H1 (cell line): ENCODE results near the gene MTNR1B. TPM values are rescaled to one million over a fixed set of nuclear protein-coding genes. Genes with fewer than 3 reads are reported as not detected.

ENCODE experiments used
- CTCF ChIA-PET: fragments of 300-600 bp; sonication (Branson Sonifier 250); formaldehyde crosslinking; loops from one replicate; lab custom pipeline; 2021; ENCODE audit not compliant: partially characterized antibody; lab: Charles Lee
- POLR2A ChIA-PET: fragments of 300-600 bp; sonication (Branson Sonifier 250); formaldehyde crosslinking; loops from one replicate; lab custom pipeline; 2021; ENCODE audit warnings: inconsistent platforms; ENCODE audit not compliant: partially characterized antibody; lab: Charles Lee
- DNase-seq, 2 experiments: peaks; one replicate each; pipeline versions ENCODE4 v3.0.0 to v3.0.0-alpha.2; 2010 to 2022; ENCODE audit warnings: low spot score in 2 of 2, low read depth in 1 of 2, mixed read lengths in 1 of 2
- FAIRE-seq: peaks from 2 replicates; lab custom pipeline; 2011; peaks lifted over from hg19 to GRCh38; lab: Jason Lieb, UNC
- H2AFZ ChIP-seq: 2 replicates; pipeline ENCODE4 v1.8.1; 2012; ENCODE audit warnings: low read length, inconsistent platforms
- H2AK5ac ChIP-seq: 2 replicates; pipeline ENCODE4 v1.6.1; 2013; ENCODE audit warnings: low read depth, low read length
- H2BK120ac ChIP-seq: replicated peaks from 2 replicates; pipeline ENCODE3; 2013; ENCODE audit warnings: low read depth, low read length, inconsistent platforms
- H2BK12ac ChIP-seq: 2 replicates; pipeline ENCODE4 v1.6.1; 2013; ENCODE audit warnings: low read depth, low read length
- H2BK15ac ChIP-seq: 2 replicates; pipeline ENCODE4 v1.6.1; 2013; ENCODE audit warnings: low read length
- H2BK20ac ChIP-seq: 2 replicates; pipeline ENCODE4 v1.6.1; 2013; ENCODE audit warnings: low read length
- H2BK5ac ChIP-seq: 2 replicates; pipeline ENCODE4 v1.6.1; 2013; ENCODE audit warnings: low read depth, low read length
- H3K14ac ChIP-seq: 2 replicates; pipeline ENCODE4 v1.6.1; 2013; ENCODE audit warnings: inconsistent platforms; ENCODE audit not compliant: insufficient read length
- H3K18ac ChIP-seq: 2 replicates; pipeline ENCODE4 v1.6.1; 2013; ENCODE audit warnings: low read length; ENCODE audit errors: extremely low read depth
- H3K23ac ChIP-seq: 2 replicates; pipeline ENCODE4 v1.6.1; 2013; ENCODE audit warnings: inconsistent platforms; ENCODE audit not compliant: insufficient read length
- H3K23me2 ChIP-seq: 2 replicates; pipeline ENCODE4 v1.6.1; 2013; ENCODE audit warnings: low read depth, low read length
- H3K27ac ChIP-seq: 2 replicates; pipeline ENCODE4 v1.6.1; 2011; ENCODE audit warnings: low read depth, low read length, inconsistent platforms
- H3K27me3 ChIP-seq, 4 experiments: replicated peaks in 1 of 4; 1 replicate in 1 of 4; 2 replicates in 3 of 4; pipeline versions ENCODE4 v1.6.1 to v1.8.1; 2011 to 2013; ENCODE audit warnings: low read length in 3 of 4, mild to moderate bottlenecking in 3 of 4, inconsistent platforms in 2 of 4, mixed read lengths in 2 of 4, moderate library complexity in 1 of 4; ENCODE audit not compliant: control insufficient read depth in 3 of 4, insufficient read depth in 3 of 4; ENCODE audit errors: extremely low read depth in 1 of 4
- H3K36me3 ChIP-seq, 4 experiments: 2 replicates each; pipeline versions ENCODE4 v1.6.1 to v1.8.1; 2011 to 2013; ENCODE audit warnings: mild to moderate bottlenecking in 4 of 4, low read length in 3 of 4, moderate library complexity in 2 of 4, control low read depth in 1 of 4, inconsistent platforms in 1 of 4; ENCODE audit not compliant: insufficient read depth in 4 of 4, control insufficient read depth in 2 of 4
- H3K4ac ChIP-seq: replicated peaks from 2 replicates; pipeline ENCODE3; 2013; ENCODE audit warnings: low read length, low read depth, mixed read lengths, inconsistent platforms; ENCODE audit not compliant: insufficient read length
- H3K4me1 ChIP-seq, 4 experiments: replicated peaks in 1 of 4; 1 replicate in 1 of 4; 2 replicates in 3 of 4; pipeline versions ENCODE4 v1.6.1 to v1.8.1; 2011 to 2013; ENCODE audit warnings: low read length in 3 of 4, inconsistent platforms in 2 of 4, mixed read lengths in 1 of 4; ENCODE audit not compliant: insufficient read depth in 4 of 4, control insufficient read depth in 3 of 4
- H3K4me2 ChIP-seq, 2 experiments: 2 replicates each; pipeline versions ENCODE4 v1.6.1 to v1.8.1; 2011 to 2013; ENCODE audit warnings: low read depth in 2 of 2, low read length in 2 of 2, control low read depth in 1 of 2, inconsistent platforms in 1 of 2, mild to moderate bottlenecking in 1 of 2; ENCODE audit not compliant: insufficient read depth in 1 of 2
- H3K4me3 ChIP-seq, 4 experiments: fragments of 200-600, 300-600 bp in 1 of 4; sonication (generic), shearing (Covaris generic), sonication (Bioruptor Twin) in 1 of 4; 2 replicates each; pipeline versions ENCODE4 v1.5.1 to v1.8.1; 2011 to 2016; ENCODE audit warnings: low read length in 4 of 4, low read depth in 3 of 4, control low read depth in 2 of 4, inconsistent platforms in 2 of 4, mild to moderate bottlenecking in 2 of 4, mixed read lengths in 1 of 4, moderate library complexity in 1 of 4; ENCODE audit not compliant: insufficient read depth in 2 of 4; ENCODE audit errors: extremely low read depth in 1 of 4
- H3K56ac ChIP-seq: replicated peaks from 2 replicates; pipeline ENCODE3; 2013; ENCODE audit warnings: low read depth, mild to moderate bottlenecking, mixed read lengths, low read length, inconsistent platforms; ENCODE audit not compliant: insufficient read length
- H3K79me1 ChIP-seq: 2 replicates; pipeline ENCODE4 v1.6.1; 2013; ENCODE audit warnings: low read depth, low read length, control low read depth
- H3K79me2 ChIP-seq, 2 experiments: 2 replicates each; pipeline versions ENCODE4 v1.6.1 to v1.8.1; 2012 to 2013; ENCODE audit warnings: low read length in 2 of 2, mild to moderate bottlenecking in 2 of 2, inconsistent platforms in 1 of 2; ENCODE audit not compliant: insufficient read depth in 2 of 2, control insufficient read depth in 1 of 2
- H3K9ac ChIP-seq, 4 experiments: replicated peaks in 1 of 4; 1 replicate in 1 of 4; 2 replicates in 3 of 4; pipeline versions ENCODE4 v1.6.1 to v1.8.1; 2011 to 2013; ENCODE audit warnings: low read depth in 3 of 4, low read length in 3 of 4, control low read depth in 2 of 4, mild to moderate bottlenecking in 2 of 4, moderate library complexity in 2 of 4, inconsistent platforms in 1 of 4; ENCODE audit errors: extremely low read depth in 1 of 4
- H3K9me3 ChIP-seq, 2 experiments: 2 replicates each; pipeline versions ENCODE4 v1.6.1 to v1.8.1; 2012 to 2013; ENCODE audit warnings: mild to moderate bottlenecking in 2 of 2, moderate library complexity in 2 of 2, control low read depth in 1 of 2, inconsistent platforms in 1 of 2, low read depth in 1 of 2, low read length in 1 of 2, mixed read lengths in 1 of 2; ENCODE audit not compliant: insufficient read depth in 2 of 2
- H4K20me1 ChIP-seq, 2 experiments: replicated peaks in 1 of 2; 2 replicates each; pipeline versions ENCODE3 to v1.8.1; 2011 to 2013; ENCODE audit warnings: inconsistent platforms in 2 of 2, low read length in 2 of 2, mild to moderate bottlenecking in 1 of 2; ENCODE audit not compliant: insufficient read depth in 2 of 2, control insufficient read depth in 1 of 2
- H4K5ac ChIP-seq: 2 replicates; pipeline ENCODE4 v1.6.1; 2013; ENCODE audit warnings: low read length, low read depth, mixed read lengths, inconsistent platforms; ENCODE audit not compliant: insufficient read length
- H4K8ac ChIP-seq: 2 replicates; pipeline ENCODE4 v1.8.0; 2013; ENCODE audit warnings: mild to moderate bottlenecking, moderate library complexity, low read length, inconsistent platforms; ENCODE audit not compliant: insufficient read depth; ENCODE audit errors: extremely low read depth
- H4K91ac ChIP-seq: replicated peaks from 2 replicates; pipeline ENCODE3; 2013; ENCODE audit warnings: low read length, mixed read lengths, inconsistent platforms; ENCODE audit not compliant: insufficient read length
- ASH2L ChIP-seq: fragments of 200-600, 300-600 bp; sonication (generic); IDR thresholded peaks from one replicate; pipeline ENCODE4 v1.7.1; 2017; ENCODE audit warnings: low read length
- BCL11A ChIP-seq, 2 experiments: IDR thresholded peaks; one replicate each; pipeline ENCODE4 v1.6.1; 2011; ENCODE audit warnings: low read depth in 2 of 2, low read length in 2 of 2, mild to moderate bottlenecking in 2 of 2
- BRCA1 ChIP-seq: IDR thresholded peaks from 2 replicates; pipeline ENCODE4 v1.6.1; 2012; ENCODE audit warnings: low read depth, low read length, improper control_type of control experiment
- CHD2 ChIP-seq: IDR thresholded peaks from 2 replicates; pipeline ENCODE4 v1.6.1; 2012; ENCODE audit warnings: low read length, improper control_type of control experiment
- EP300 ChIP-seq, 2 experiments: IDR thresholded peaks; 1 replicate in 1 of 2; 2 replicates in 1 of 2; pipeline ENCODE4 v1.6.1; 2011 to 2012; ENCODE audit warnings: low read depth in 2 of 2, low read length in 2 of 2, mild to moderate bottlenecking in 2 of 2, borderline replicate concordance in 1 of 2, inconsistent platforms in 1 of 2, moderate library complexity in 1 of 2
- FOSL1 ChIP-seq: IDR thresholded peaks from 2 replicates; pipeline ENCODE4 v1.6.1; 2011; ENCODE audit warnings: mild to moderate bottlenecking, low read depth, low read length, moderate library complexity; ENCODE audit not compliant: insufficient read depth
- GTF2F1 ChIP-seq: IDR thresholded peaks from 2 replicates; pipeline ENCODE4 v1.6.1; 2012; ENCODE audit warnings: low read depth, low read length, improper control_type of control experiment, borderline replicate concordance
- JUN ChIP-seq: IDR thresholded peaks from 2 replicates; pipeline ENCODE4 v1.6.1; 2011; ENCODE audit warnings: low read depth, mild to moderate bottlenecking, improper control_type of control experiment, low read length
- KDM5A ChIP-seq: fragments of 200-600 bp; IDR thresholded peaks from 2 replicates; pipeline ENCODE4 v1.7.1; 2012; ENCODE audit warnings: mild to moderate bottlenecking, low read length, inconsistent platforms, mixed read lengths
- MAFK ChIP-seq: IDR thresholded peaks from 2 replicates; pipeline ENCODE4 v1.6.1; 2012; ENCODE audit warnings: low read depth, mild to moderate bottlenecking, improper control_type of control experiment, low read length
- PHF8 ChIP-seq: fragments of 200-600 bp; sonication (generic); conservative IDR thresholded peaks from 2 replicates; pipeline ENCODE4 v1.7.1; 2012; ENCODE audit warnings: low read depth, mild to moderate bottlenecking, inconsistent platforms, low read length, moderate library complexity
- SIX5 ChIP-seq: IDR thresholded peaks from 2 replicates; pipeline ENCODE4 v1.6.1; 2011; ENCODE audit warnings: mild to moderate bottlenecking, low read depth, low read length
- SRF ChIP-seq: IDR thresholded peaks from 2 replicates; pipeline ENCODE4 v1.6.1; 2011; ENCODE audit warnings: mild to moderate bottlenecking, low read depth, low read length, moderate library complexity
- TAF1 ChIP-seq: IDR thresholded peaks from 2 replicates; pipeline ENCODE4 v1.6.1; 2011; ENCODE audit warnings: mild to moderate bottlenecking, low read depth, low read length
- TBP ChIP-seq: IDR thresholded peaks from 2 replicates; pipeline ENCODE4 v1.6.1; 2011; ENCODE audit warnings: low read depth, low read length, improper control_type of control experiment
- TEAD4 ChIP-seq: IDR thresholded peaks from 2 replicates; pipeline ENCODE4 v1.6.1; 2012; ENCODE audit warnings: low read depth, low read length, inconsistent platforms, mixed read lengths
- YY1 ChIP-seq: IDR thresholded peaks from 2 replicates; pipeline ENCODE4 v1.6.1; 2011; ENCODE audit warnings: low read depth, mild to moderate bottlenecking, low read length
- polyA plus RNA-seq, 7 experiments: library from polyadenylated mRNA; depleted of rRNA in 3 of 7; stranded (reverse) in 5 of 7; unstranded in 2 of 7; fragments of >200 nt in 5 of 7; fragments of 200-250 nt in 2 of 7; gene quantifications; 1 replicate in 5 of 7; 2 replicates in 1 of 7; 4 replicates in 1 of 7; pipeline versions ENCODE4 v1.2.1 to v1.2.3, GENCODE V29; 2011 to 2013; ENCODE audit warnings: missing spikeins in 2 of 7, mixed read lengths in 2 of 7
- total RNA-seq: library from RNA; stranded (reverse); fragmentation: NEBNext Ultra II Directional; extraction: Animal tissue kit (Norgen Biotek cat#: 25700); gene quantifications from 2 replicates; pipeline ENCODE4 v1.2.1, GENCODE V29; 2021

The MTNR1B gene
- total and polyA plus RNA-seq, 2 of the 8 experiments (the other 6 are each of a cell fraction or from before 2014, with no cell fraction given): 0.08 TPM; not detected in 1

DNA sequence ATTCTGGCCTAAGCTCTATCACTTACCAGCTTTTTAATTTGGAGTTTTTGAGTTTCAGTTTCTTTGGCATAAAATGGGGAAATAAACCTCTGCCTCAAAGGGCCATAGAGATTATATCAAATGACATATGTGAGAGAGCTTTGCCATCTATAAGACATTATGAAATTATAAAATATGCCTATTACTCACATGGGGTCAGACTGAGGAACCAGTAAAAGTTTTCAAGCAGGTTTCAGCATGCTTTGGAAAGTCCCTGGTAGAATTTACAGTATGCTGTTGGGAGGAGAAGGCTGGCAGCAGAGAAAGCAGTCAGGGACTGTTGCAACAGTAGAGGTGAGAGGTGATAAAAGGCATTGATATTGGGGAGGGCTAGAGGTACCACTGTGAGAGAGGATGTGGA, 13.6 kb upstream of the MTNR1B start:
- no peak overlapping the region for H2BK20ac ChIP-seq
- DNase-seq (no peak), FAIRE-seq (no peak)
- no peak overlapping the region for H3K4me3 ChIP-seq
- H3K14ac ChIP-seq: no peak overlapping the region
- no peak overlapping the region for H2BK15ac ChIP-seq
- no peak overlapping the region for H3K56ac ChIP-seq
- POLR2A ChIA-PET: interaction anchor here (0.8 kb wide), 1 partner anchor 161 kb away, joined by 3 read pairs; no protein-coding TSS in a partner anchor
- no peaks in the 10 kb centered on the region for H3K79me1 ChIP-seq
- H4K8ac ChIP-seq: no peak overlapping the region
- no peak overlapping the region for H2AK5ac ChIP-seq
- H3K79me2 ChIP-seq: no peaks in the 10 kb centered on the region
- H3K27me3 ChIP-seq: no peaks in the 10 kb centered on the region
- H2BK5ac ChIP-seq: no peak overlapping the region; the same call in 1 of the 2 replicates
- H4K91ac ChIP-seq: no peak overlapping the region
- no peak overlapping the region for H3K18ac ChIP-seq
- H3K4me2 ChIP-seq: no peak overlapping the region
- H3K36me3 ChIP-seq: no peaks in the 10 kb centered on the region
- no peak overlapping the region for H3K9ac ChIP-seq
- no peak overlapping the region for H2AFZ ChIP-seq
- H3K4ac ChIP-seq: no peak overlapping the region
- no peaks in the 10 kb centered on the region; a peak in 2 of 7 replicates for H3K4me1 ChIP-seq
- no peak for TF ChIP-seq GTF2F1
- TF ChIP-seq JUN: no peak
- no peak for TF ChIP-seq MAFK
- no peak for TF ChIP-seq TAF1
- TF ChIP-seq YY1: no peak
- no peak for TF ChIP-seq TEAD4
- no peak for TF ChIP-seq SRF
- TF ChIP-seq SIX5: no peak
- no peak for TF ChIP-seq TBP
- TF ChIP-seq ASH2L: no peak
- no peak for TF ChIP-seq KDM5A
- no peak for TF ChIP-seq EP300 (IDR thresholded peaks at IDR 0.05; ENCODE audit: borderline replicate concordance in 1 of 2, low read depth in 2 of 2, low read length in 2 of 2)
- TF ChIP-seq FOSL1: no peak
- no peak for TF ChIP-seq CHD2
- no peak for TF ChIP-seq BRCA1
- TF ChIP-seq BCL11A (IDR thresholded peaks at IDR 0.05; ENCODE audit: low read depth in 2 of 2, low read length in 2 of 2): no peak
- TF ChIP-seq PHF8: no peak
- TF ChIP-seq, all 59 proteins: peak for 0
- Histone ChIP-seq H3K23me2 (no peaks in the 10 kb centered on the region), H4K5ac (no peak overlapping the region), H2BK120ac (no peak overlapping the region), H3K9me3 (no peaks in the 10 kb centered on the region), H4K20me1 (no peaks in the 10 kb centered on the region), H3K23ac (no peak overlapping the region), H3K27ac (no peak overlapping the region), H2BK12ac (no peak overlapping the region)
- CTCF ChIA-PET: interaction anchor here (5.9 kb wide), 1 partner anchor 13 kb away, joined by 29 read pairs; no protein-coding TSS in a partner anchor
